ENCODE data around the gene EHD2.
"Not testable (repeated sequence)": the region's sequence is repeated elsewhere in the genome, so short reads cannot be mapped to it uniquely, and the experiment has no call there.

- TF ChIP-seq CTCF (IDR thresholded peaks at IDR 0.05 in 2 of 3, conservative IDR thresholded peaks at IDR 0.05 in 1 of 3; ENCODE audit: borderline replicate concordance in 1 of 3, insufficient read depth in 1 of 3, low read depth in 2 of 3, low read length in 2 of 3); EZH2 (IDR thresholded peaks at IDR 0.05); POLR2A (IDR thresholded peaks at IDR 0.05; ENCODE audit: borderline replicate concordance, extremely low read depth, insufficient read depth, insufficient read length); SRF (IDR thresholded peaks at IDR 0.05; ENCODE audit: low read depth); CEBPB (IDR thresholded peaks at IDR 0.05; ENCODE audit: low read depth); SP1 (IDR thresholded peaks at IDR 0.05; ENCODE audit: low read depth): not testable (repeated sequence)
Measured at GRCh38 chr19:47777245-47778048, 64.2 kb downstream of the EHD2 start.

Data from HCT116 (cell line).